Central memory CD8-positive, alpha-beta T cell (primary cell): ENCODE measurements around the gene TBC1D13.
"Not testable (repeated sequence)": the region's sequence is repeated elsewhere in the genome, so short reads cannot be mapped to it uniquely, and the experiment has no call there.

Experiments
- ATAC-seq: fragments of 150-1000 bp; cut with Tn5 transposase; replicated peaks from 2 replicates; pipeline ENCODE4 v1.10.0; 2022; ENCODE audit warnings: mild to moderate bottlenecking, moderate FRiP score, moderate number of reproducible peaks; ENCODE audit not compliant: poor library complexity, severe bottlenecking; ENCODE audit errors: extremely low read depth
- DNase-seq, 2 donors: peaks; one replicate each; pipeline ENCODE4 v3.0.0; 2021; ENCODE audit warnings: low spot score in 2 of 2
- H3K27ac Mint-ChIP-seq: one replicate; pipeline ENCODE4 v1.8.0; 2022; ENCODE audit warnings: low read depth, mild to moderate bottlenecking, moderate library complexity, mixed read lengths
- H3K27me3 Mint-ChIP-seq: one replicate; pipeline ENCODE4 v1.8.0; 2022; ENCODE audit warnings: mixed read lengths
- H3K36me3 Mint-ChIP-seq: one replicate; pipeline ENCODE4 v1.8.0; 2022; ENCODE audit warnings: mild to moderate bottlenecking, moderate library complexity, mixed read lengths; ENCODE audit not compliant: insufficient read depth
- H3K4me1 Mint-ChIP-seq: one replicate; pipeline ENCODE4 v1.8.0; 2022; ENCODE audit warnings: mixed read lengths
- H3K4me3 Mint-ChIP-seq: one replicate; pipeline ENCODE4 v1.8.0; 2022; ENCODE audit warnings: mild to moderate bottlenecking, moderate library complexity, mixed read lengths
- H3K9me3 Mint-ChIP-seq: one replicate; pipeline ENCODE4 v1.8.0; 2022; ENCODE audit warnings: mixed read lengths

Gene TBC1D13

DNA sequence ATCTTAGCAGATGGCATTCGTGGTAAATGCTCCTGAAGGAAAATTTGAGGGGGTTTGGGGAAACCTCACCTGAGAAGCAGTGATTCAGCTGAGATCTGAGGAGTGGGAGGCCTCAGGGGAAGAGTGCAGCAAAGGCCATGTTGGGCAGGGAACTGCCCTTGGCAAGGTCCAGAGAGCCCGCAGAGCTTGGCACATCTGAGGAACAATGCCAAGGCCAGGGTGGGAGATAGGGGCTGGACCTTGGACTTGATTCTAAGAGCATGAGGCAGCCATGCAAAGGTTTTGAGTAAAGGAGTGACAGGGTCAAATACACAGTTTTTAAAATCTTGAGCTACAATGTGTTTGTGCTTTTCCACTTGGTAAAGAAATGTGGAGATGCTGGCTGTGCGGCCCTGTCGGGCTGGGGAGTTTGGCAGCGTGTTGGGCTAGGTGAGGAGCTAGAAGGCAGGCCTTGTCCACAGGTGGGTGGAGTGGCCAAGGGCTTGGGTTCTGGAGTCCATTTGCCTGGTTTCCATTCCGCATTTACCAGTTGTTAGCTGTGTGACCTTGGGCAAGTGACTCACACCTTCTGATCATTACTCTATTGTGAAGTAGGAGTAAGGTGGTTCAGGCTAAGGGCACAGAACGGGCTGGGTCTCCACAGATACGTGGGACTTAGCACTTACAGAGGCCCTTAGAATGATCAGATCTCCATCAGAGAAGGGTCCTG, 6.1 kb downstream of the TBC1D13 start:
- H3K9me3 Mint-ChIP-seq = no peaks in the 10 kb centered on the region

DNA sequence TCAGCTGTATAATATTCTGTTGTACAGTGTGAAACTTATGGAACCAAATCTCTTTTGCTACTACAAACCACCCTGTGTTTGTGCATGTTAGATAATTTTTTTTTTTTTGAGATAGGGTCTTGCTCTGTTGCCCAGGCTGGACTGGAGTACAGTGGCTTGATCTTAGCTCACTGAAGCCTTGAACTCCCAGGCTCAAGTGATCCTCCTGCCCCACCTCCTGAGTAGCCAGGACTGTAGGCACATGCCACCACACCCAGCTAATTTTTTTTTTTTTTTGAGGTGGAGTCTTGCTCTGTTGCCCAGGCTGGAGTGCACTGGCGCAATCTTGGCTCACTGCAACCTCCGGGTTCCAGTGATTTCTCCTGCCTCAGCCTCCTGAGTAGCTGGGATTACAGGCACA, 7.9 kb downstream of the TBC1D13 start:
- H3K27me3 Mint-ChIP-seq = not testable (repeated sequence)

More for the DNA sequence above, 6.1 kb downstream of the TBC1D13 start:
- Mint-ChIP-seq H3K4me3 (no peak overlapping the region), H3K27me3 (no peaks in the 10 kb centered on the region), H3K27ac (no peak overlapping the region), H3K36me3 (peaks cover 43% of the 10 kb centered on the region), H3K4me1 (peaks cover 12% of the 10 kb centered on the region)
- DNase-seq (no peak), ATAC-seq (no peak)

DNA sequence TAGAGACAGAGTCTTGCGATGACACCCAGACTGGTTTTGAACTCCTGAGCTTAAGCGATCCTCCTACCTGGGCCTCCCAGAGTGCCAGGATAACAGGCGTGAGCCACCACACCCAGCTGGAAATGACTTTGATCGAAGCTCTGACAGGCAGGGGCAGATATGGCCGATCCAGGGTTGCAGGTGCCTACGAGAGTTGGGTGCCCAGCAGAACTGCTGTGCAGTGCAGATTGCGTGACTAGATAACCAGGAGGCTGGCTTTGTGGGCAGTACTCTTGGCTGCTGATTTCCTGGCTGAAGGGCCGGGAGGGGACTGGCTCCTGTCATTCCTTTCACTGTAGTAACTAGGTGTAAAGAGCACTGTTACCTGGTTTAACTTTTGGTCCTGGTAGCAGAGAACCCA, 11.8 kb downstream of the TBC1D13 start:
- ATAC-seq = no peak

More for the DNA sequence above, 7.9 kb downstream of the TBC1D13 start:
- ATAC-seq, H3K4me3 Mint-ChIP-seq, DNase-seq, H3K27ac Mint-ChIP-seq, H3K9me3 Mint-ChIP-seq: not testable (repeated sequence)
- Mint-ChIP-seq H3K36me3 (peaks cover 53% of the 10 kb centered on the region), H3K4me1 (peaks cover 11% of the 10 kb centered on the region)

DNA sequence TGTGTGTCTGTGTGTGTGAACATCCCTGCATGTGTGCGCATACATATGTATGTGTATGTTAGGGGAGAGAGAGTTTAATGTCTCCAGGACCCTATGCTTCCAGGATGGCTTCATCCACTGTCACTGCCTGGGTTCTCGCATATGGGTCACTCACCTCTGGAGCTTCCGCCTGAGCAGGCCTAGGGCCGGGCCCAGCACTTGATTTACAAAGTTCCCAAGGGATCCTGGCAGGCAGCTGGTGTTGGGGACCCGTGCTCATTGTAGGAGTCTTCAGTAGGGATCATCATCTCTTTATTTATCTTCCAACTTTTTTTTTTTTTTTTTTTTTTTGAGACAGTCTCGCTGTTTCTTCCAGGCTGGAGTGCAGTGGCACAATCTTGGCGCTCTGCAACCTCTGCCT, 13.0 kb downstream of the TBC1D13 start:
- Mint-ChIP-seq H3K4me1 (no peaks in the 10 kb centered on the region), H3K36me3 (peaks cover 66% of the 10 kb centered on the region), H3K4me3 (no peak overlapping the region), H3K9me3 (no peaks in the 10 kb centered on the region), H3K27ac (no peak overlapping the region), H3K27me3 (no peaks in the 10 kb centered on the region)
- ATAC-seq = no peak
- no peak for DNase-seq

More for the DNA sequence above, 11.8 kb downstream of the TBC1D13 start:
- Mint-ChIP-seq H3K9me3 (no peaks in the 10 kb centered on the region), H3K36me3 (peaks cover 70% of the 10 kb centered on the region), H3K4me3 (no peak overlapping the region), H3K4me1 (peaks cover 2% of the 10 kb centered on the region), H3K27me3 (no peaks in the 10 kb centered on the region), H3K27ac (no peak overlapping the region)
- no peak for DNase-seq

DNA sequence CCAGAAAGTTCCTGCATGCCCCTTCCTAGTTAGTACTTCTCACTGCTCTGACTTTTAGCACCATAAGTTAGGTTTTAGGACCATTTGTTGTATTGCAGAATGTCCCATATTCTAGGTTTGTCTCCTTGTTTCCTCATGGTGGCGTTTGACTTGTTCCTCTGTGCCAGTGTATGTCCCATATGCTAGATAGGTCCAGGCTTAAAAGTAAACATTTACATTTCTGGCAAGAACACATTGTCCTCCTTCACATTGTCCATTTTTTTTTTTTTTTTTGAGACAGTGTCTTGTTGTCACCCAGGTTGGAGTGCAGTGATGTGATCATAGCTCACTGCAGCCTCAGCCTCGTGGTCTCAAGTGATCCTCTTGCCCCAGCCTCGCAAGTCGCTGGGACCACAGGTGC, 15.4 kb downstream of the TBC1D13 start:
- Mint-ChIP-seq H3K4me3 (no peak overlapping the region), H3K27me3 (no peaks in the 10 kb centered on the region), H3K36me3 (peaks cover 62% of the 10 kb centered on the region), H3K4me1 (no peaks in the 10 kb centered on the region), H3K27ac (no peak overlapping the region), H3K9me3 (no peaks in the 10 kb centered on the region)
- ATAC-seq (no peak), DNase-seq (no peak)

DNA sequence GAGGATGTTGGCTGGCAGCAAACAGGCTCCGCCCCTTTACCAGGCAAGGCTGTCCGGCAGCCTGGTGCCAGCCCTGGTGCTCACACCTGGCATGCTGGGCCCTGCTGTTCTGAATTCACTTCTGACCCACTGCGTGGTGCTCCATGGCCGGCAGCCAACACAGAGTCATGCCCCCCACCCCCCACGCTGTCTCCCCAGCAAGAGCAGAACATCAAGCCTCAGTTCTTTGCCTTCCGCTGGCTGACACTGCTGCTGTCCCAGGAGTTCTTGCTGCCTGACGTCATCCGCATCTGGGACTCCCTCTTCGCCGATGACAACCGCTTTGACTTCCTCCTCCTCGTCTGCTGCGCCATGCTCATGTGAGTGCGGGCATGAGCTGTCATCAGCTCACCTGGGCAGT, 18.6 kb downstream of the TBC1D13 start:
- peak overlapping the region; percentile 65 for H3K27ac Mint-ChIP-seq
- no peaks in the 10 kb centered on the region for H3K9me3 Mint-ChIP-seq
- no peak overlapping the region for H3K4me3 Mint-ChIP-seq
- H3K27me3 Mint-ChIP-seq = no peaks in the 10 kb centered on the region
- DNase-seq (no peak), ATAC-seq (no peak)
- H3K36me3 Mint-ChIP-seq = peaks cover 48% of the 10 kb centered on the region
- H3K4me1 Mint-ChIP-seq = no peaks in the 10 kb centered on the region

DNA sequence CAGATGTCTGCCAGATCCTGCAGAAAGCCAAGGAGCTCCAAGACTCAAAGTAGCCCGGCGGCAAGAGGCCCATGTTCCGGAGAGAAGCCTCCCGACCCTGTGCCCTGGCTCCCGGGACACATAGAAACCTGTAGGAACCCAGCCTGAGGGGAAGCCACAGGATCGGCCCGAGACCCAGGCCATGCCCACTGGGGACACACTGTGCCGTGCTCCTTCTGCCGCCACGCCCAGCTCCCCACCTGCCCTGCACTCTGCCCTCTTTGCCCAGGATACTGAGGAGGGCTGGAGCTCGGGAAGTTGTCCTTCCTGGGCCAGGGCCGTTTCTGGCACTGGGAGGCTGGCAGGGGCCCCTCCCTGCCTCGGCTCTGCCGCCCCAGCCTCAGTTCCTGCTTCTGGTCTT, 20.8 kb downstream of the TBC1D13 start:
- no peak for DNase-seq
- H3K27me3 Mint-ChIP-seq = no peaks in the 10 kb centered on the region
- H3K9me3 Mint-ChIP-seq = no peaks in the 10 kb centered on the region
- H3K36me3 Mint-ChIP-seq = peaks cover 35% of the 10 kb centered on the region
- no peak overlapping the region for H3K27ac Mint-ChIP-seq
- H3K4me3 Mint-ChIP-seq = no peak overlapping the region
- ATAC-seq = no peak
- no peaks in the 10 kb centered on the region for H3K4me1 Mint-ChIP-seq

DNA sequence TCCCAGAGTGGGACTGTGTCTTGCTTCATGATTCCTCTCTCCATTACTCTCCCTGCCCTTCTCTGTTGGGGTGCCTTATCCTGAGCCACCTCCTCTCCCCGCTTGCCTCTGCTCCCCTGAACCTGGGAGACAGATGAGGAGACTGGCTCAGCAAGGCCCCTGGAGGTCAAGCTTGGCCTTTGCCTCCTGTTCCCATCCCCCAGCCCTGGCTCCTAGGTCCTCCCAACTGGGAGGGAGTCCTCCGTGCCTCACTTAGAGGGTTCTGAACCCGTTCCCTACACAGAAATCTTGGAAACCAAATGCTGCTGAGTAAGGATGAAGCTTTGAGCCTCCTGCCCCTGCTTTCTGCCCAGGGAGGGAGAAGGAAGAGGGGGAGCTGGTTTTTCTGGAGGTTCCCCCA, 21.5 kb downstream of the TBC1D13 start:
- Mint-ChIP-seq H3K9me3 (no peaks in the 10 kb centered on the region), H3K27ac (no peak overlapping the region), H3K4me1 (no peaks in the 10 kb centered on the region), H3K4me3 (peak overlapping the region; percentile 16), H3K27me3 (no peaks in the 10 kb centered on the region), H3K36me3 (peaks cover 28% of the 10 kb centered on the region)
- ATAC-seq (no peak), DNase-seq (no peak)

DNA sequence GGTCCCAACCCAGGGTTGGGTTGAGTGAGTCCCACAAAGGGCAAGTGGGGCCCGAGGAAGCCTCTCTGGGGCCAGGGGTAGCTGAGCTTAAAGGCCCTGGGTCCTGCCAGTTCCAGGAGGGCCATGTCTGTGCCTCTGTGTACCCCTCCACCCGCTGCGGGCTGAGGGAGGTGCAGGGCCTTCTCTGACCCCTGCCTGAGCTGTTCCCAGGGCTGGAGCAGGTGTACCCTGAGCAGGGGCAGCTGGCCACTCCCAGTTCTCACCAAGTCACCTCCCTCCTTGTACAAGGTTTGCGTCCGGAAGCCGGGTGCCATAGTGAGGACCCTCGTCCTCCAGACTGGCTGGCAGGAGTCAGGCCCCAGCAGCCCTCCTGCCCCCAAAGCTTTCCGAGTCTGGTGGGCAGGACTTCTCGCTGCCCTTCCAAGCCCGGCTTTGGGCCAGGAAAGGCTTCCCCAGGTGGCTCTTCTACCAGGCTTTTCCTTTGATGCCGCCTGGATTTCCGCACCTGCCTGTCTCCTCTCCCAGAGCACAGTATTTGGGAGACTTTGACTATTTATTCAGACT, 22.1 kb downstream of the TBC1D13 start:
- Mint-ChIP-seq H3K36me3 (peaks cover 23% of the 10 kb centered on the region), H3K27ac (no peak overlapping the region), H3K9me3 (no peaks in the 10 kb centered on the region), H3K27me3 (no peaks in the 10 kb centered on the region), H3K4me1 (no peaks in the 10 kb centered on the region), H3K4me3 (no peak overlapping the region)
- ATAC-seq = no peak
- DNase-seq = no peak

DNA sequence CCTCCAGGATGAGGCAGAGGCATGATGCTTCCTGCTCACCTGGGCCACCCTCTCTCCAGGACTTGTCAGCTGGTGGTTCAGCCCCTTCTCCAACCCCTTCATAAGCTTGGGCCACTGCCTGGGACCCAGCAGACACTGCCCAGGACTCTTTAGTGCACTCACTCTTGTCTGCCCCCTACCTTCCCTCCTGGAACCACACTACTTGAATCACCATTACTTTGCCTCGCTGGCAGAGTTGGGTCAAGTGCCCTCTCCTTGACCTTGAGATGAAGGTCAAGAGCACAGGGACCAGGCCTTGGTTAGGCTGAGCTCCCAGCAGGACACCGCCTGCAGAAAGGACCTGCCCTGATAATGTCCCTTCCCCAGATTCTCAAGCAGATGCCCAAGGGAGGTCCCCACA, 22.8 kb downstream of the TBC1D13 start:
- H3K4me1 Mint-ChIP-seq = no peaks in the 10 kb centered on the region
- ATAC-seq (no peak), DNase-seq (no peak)
- no peaks in the 10 kb centered on the region for H3K9me3 Mint-ChIP-seq
- H3K27me3 Mint-ChIP-seq = no peaks in the 10 kb centered on the region
- H3K27ac Mint-ChIP-seq = no peak overlapping the region
- H3K4me3 Mint-ChIP-seq = no peak overlapping the region
- peaks cover 20% of the 10 kb centered on the region for H3K36me3 Mint-ChIP-seq

DNA sequence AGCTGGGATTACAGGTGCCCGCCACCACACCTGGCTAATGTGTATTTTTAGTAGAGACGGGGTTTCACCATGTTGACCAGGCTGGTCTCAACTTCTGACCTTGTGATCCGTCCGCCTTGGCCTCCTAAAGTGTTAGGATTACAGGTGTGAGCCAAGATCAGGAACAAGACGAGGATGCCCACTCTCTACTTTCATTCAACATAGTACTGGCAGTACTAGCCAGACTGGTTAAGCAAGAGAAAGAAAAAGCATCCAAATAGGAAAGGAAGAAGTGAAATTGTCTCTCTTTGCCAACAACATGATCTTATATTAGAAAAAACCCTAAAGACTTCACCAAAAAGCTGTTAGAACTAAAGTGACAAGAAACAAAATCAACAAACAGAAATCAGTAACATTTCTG, 23.8 kb downstream of the TBC1D13 start:
- no peak for ATAC-seq
- H3K36me3 Mint-ChIP-seq = peaks cover 15% of the 10 kb centered on the region
- no peaks in the 10 kb centered on the region for H3K27me3 Mint-ChIP-seq

DNA sequence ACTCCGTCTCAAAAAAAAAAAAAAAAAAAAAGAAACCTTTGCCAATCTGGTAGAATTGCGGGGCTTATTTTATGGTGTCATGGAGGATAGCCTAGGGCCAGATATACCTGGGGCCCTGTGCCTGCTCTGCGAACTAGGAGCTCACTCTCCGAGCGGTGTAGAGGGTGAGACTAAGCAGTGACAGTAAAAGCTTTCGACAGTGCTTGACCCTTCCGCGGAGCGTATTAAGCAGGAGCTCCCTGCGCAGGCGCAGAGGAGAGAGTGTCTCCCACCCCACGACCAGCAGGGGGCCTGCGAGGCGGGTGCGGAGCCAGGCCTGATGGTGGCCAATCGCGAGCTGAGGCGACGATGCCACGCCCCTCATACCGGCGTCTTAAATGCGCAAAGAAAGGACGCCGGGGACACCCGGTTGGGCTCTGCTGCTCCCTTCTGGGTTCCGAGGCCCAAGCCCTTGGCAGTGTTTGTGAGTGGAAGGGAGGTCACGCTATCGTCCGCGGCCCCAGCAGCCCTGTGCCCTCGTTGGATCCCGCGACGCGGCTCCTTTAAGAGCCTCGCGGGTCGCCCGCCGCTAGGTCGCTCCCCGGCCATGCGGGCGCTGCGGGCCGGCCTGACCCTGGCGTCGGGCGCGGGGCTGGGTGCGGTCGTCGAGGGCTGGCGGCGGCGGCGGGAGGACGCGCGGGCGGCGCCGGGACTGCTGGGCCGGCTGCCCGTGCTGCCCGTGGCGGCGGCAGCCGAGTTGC, 31.2 kb downstream of the TBC1D13 start, which contains the start of gene ENDOG:
ENDOG (plus strand) TSS at position 402 of the 740 bp plus-strand sequence; CDS start at position 587, 185 bp downstream.
- ATAC-seq = peak; percentile 95
- H3K4me1 Mint-ChIP-seq = peaks cover 24% of the 10 kb centered on the region
- no peaks in the 10 kb centered on the region for H3K9me3 Mint-ChIP-seq

More for the DNA sequence above, 23.8 kb downstream of the TBC1D13 start:
- no peak for DNase-seq
- H3K27ac Mint-ChIP-seq = no peak overlapping the region
- no peaks in the 10 kb centered on the region for H3K9me3 Mint-ChIP-seq
- no peaks in the 10 kb centered on the region for H3K4me1 Mint-ChIP-seq
- no peak overlapping the region for H3K4me3 Mint-ChIP-seq

More for the DNA sequence above, 31.2 kb downstream of the TBC1D13 start, which contains the start of gene ENDOG:
- Mint-ChIP-seq H3K27ac (no peak within 1 kb of the TSS), H3K4me3 (peak within 1 kb of the TSS; percentile 81), H3K36me3 (peaks cover 15% of the 10 kb centered on the region), H3K27me3 (no peaks in the 10 kb centered on the region)
- peak; percentile 96 to 98 for DNase-seq
